Left renal cortex interstitium (tissue), 4 donors: ENCODE measurements around the gene FAM162B. TPM values are rescaled to one million over a fixed set of nuclear protein-coding genes. Genes with fewer than 3 reads are reported as not detected.
"Not testable (repeated sequence)": the region's sequence is repeated elsewhere in the genome, so short reads cannot be mapped to it uniquely, and the experiment has no call there.

Experiments used
- DNase-seq, 4 donors: peaks; one replicate each; pipeline ENCODE4 v3.0.0-alpha.2; 2013; ENCODE audit warnings: low read depth in 4 of 4, low spot score in 2 of 4, missing footprints in 1 of 4
- polyA plus RNA-seq, 4 donors: library from polyadenylated mRNA; unstranded; fragments of 120-200 nt; gene quantifications; one replicate each; pipeline ENCODE4 v1.2.1, GENCODE V29; 2013; ENCODE audit not compliant: insufficient read length in 4 of 4

Gene FAM162B
- polyA plus RNA-seq, 4 donors = 5.7 to 8.1 (median 7.7) TPM

DNA sequence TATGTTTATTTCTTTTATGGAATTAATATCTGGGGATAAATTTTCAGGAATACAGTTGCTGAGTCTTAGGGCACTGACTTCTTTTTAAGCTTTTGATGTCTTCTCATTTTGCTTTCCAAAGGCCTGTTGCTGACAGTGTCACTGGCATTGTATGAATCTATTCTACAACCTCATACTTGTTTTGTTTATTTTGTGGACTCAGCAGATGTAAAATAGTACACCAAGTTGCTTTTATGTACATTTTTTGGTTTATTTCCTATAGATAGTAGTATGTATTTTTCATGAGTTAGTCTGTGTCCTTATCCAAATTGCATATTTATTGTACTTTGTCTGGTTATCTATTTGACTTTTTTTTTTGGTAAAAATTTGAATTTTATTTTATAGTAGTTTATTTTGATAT is 35.0 kb downstream of the FAM162B start:
- no peak for DNase-seq

DNA sequence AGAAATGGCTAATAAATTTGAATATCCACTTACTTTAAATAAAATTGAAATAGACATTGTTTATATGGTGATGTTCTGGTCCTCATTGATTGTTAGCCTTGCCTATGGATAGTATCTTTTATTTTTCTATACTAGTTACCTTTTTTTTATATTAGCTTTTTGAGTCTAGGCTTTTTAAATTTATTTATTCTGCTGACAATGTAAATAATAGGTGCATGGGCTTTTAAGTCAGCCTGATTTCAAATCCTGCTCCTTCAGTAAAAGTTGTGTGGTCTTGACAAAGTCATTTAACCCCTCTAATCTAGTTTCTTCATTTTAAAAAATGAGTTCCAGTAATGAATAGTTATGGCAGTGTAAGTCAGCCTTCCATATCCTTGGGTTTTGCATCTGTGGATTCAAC is 38.6 kb downstream of the FAM162B start:
- DNase-seq = no peak

DNA sequence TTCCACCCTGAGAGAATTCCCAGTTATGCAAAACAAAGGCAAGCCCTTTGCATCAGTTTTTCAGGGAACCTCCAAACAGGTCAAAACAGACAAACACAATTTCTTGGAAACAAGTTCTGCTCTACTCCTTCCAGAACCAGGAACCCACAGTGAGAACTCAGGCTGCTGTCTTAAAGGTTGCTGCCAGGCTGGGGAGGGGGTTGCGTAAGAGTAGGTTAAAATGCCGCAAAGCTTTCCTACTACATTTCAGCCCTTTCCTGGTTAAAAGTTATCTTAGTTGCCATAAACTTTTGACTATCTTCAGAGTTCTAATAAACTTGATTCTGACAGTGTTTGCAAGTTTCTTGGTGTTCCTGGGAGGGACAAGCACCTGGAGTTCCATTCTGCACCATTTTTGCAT is 50.8 kb downstream of the FAM162B start:
- no peak for DNase-seq

DNA sequence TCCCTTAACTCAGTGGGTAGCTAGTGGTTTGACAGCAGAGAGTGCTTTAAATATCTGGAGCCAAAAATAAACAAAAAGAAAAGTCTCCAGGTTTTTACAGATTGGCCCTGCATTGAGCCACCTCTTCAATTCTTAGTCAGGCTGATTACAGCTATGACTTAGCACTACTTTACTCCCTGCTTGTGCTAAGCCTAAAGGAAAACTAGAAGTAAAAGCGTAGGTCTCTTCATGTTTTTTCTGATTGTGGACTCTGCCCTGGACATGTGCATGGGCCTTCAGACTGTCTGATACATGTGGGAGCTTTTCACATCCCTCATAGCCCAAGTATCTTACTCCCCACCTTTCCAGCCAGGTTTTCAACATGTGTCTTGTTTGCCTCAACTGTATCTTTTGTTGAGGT is 51.2 kb downstream of the FAM162B start:
- no peak for DNase-seq

DNA sequence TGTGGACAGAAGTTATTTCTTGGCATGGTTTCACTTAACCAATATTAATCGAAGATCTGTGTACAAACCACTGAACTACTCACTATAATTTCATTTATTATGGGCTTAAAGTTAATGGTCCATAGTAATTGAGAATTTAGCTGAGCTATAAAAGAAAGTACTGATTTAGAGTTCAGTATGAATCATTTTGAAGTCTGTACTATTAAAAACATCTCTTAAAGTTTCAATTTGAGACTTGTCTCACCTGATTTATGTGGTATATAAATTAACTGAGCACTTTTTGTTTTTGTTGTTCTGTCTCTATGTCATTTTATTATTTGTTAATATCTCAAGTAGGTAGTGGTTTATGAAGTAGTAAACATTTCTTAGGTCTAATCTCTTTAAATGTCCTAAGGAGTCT is 59.6 kb downstream of the FAM162B start:
- no peak for DNase-seq

DNA sequence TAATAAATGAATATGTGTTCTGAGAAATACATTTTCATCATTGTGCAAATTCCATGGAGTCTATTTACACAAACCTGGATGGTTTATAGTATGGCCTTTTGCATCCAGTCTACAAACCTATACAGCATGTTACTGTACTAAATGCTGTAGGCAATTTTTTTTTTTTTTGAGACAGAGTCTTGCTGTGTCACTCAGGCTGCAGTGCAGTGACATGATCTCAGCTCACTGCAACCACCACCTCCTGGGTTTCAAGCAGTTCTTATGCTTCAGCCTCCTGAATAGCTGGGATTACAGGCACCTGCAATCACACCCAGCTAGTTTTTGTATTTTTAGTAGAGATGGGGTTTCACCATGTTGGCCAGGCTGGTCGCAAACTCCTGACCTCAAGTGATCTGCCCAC is 61.6 kb downstream of the FAM162B start:
- DNase-seq = not testable (repeated sequence)

Other genes starting within 250 kb of the FAM162B start
- gene TRAPPC3L, start 220.0 kb downstream of the FAM162B start, polyA plus RNA-seq = under 1 TPM; 0.18 to 0.46 (median 0.33) TPM
- under 1 TPM; 0.46 to 0.62 (median 0.52) TPM for gene CALHM4, start 212.0 kb downstream of the FAM162B start, polyA plus RNA-seq
- 10 to 100 TPM; 72.9 to 90.0 (median 82.7) TPM for gene RWDD1, start 194.2 kb downstream of the FAM162B start, polyA plus RNA-seq
- gene RSPH4A, start 149.2 kb downstream of the FAM162B start, polyA plus RNA-seq = 1 to 10 TPM; 2.5 to 3.0 (median 2.9) TPM
- gene ZUP1, start 97.0 kb downstream of the FAM162B start, polyA plus RNA-seq = 10 to 100 TPM; 12.5 to 15.2 (median 13.9) TPM
- 10 to 100 TPM; 18.6 to 22.2 (median 20.7) TPM for gene KPNA5, start 84.5 kb downstream of the FAM162B start, polyA plus RNA-seq
- under 1 TPM; 0.17 to 0.43 (median 0.34) TPM for gene GPRC6A, start 63.4 kb upstream of the FAM162B start, polyA plus RNA-seq
- under 1 TPM in 2 of 4 donors, not detected in 2; 0.06 to 0.08 TPM for gene RFX6, start 111.5 kb upstream of the FAM162B start, polyA plus RNA-seq